BLaER1 (cell line): ENCODE measurements around the gene KDR.

ENCODE experiments used
- H3K27ac ChIP-seq: shearing (Covaris generic); formaldehyde crosslinking; 2 replicates; pipeline ENCODE4 v1.8.1; 2022
- H3K27me3 ChIP-seq: shearing (Covaris generic); formaldehyde crosslinking; 2 replicates; pipeline ENCODE4 v1.8.1; 2022
- H3K36me3 ChIP-seq: shearing (Covaris generic); formaldehyde crosslinking; 2 replicates; pipeline ENCODE4 v1.8.1; 2022
- H3K4me1 ChIP-seq: shearing (Covaris generic); formaldehyde crosslinking; 2 replicates; pipeline ENCODE4 v1.8.1; 2022
- H3K4me2 ChIP-seq: shearing (Covaris generic); formaldehyde crosslinking; 2 replicates; pipeline ENCODE4 v1.8.1; 2022
- H3K4me3 ChIP-seq: shearing (Covaris generic); formaldehyde crosslinking; 2 replicates; pipeline ENCODE4 v1.8.1; 2022
- H3K9ac ChIP-seq: shearing (Covaris generic); formaldehyde crosslinking; 2 replicates; pipeline ENCODE4 v1.8.1; 2022
- H3K9me3 ChIP-seq: shearing (Covaris generic); formaldehyde crosslinking; 2 replicates; pipeline ENCODE4 v1.8.1; 2022
- H4K20me1 ChIP-seq: shearing (Covaris generic); formaldehyde crosslinking; 2 replicates; pipeline ENCODE4 v1.8.1; 2022
- Cebpa-rat ChIP-seq: shearing (Covaris generic); IDR thresholded peaks from 2 replicates; pipeline ENCODE4 v1.8.1; 2022

Gene KDR

GRCh38 chr4:55083735-55084134, 41.7 kb downstream of the KDR start:
- Histone ChIP-seq H3K4me1 (peaks cover 32% of the 10 kb centered on the region), H3K27me3 (no peaks in the 10 kb centered on the region), H3K9ac (no peak overlapping the region), H4K20me1 (no peaks in the 10 kb centered on the region), H3K9me3 (no peaks in the 10 kb centered on the region), H3K4me3 (no peak overlapping the region), H3K4me2 (no peak overlapping the region), H3K27ac (no peak overlapping the region), H3K36me3 (no peaks in the 10 kb centered on the region)
- no peak for TF ChIP-seq Cebpa-rat

GRCh38 chr4:55082756-55083155, 42.6 kb downstream of the KDR start:
- H3K27me3 ChIP-seq = no peaks in the 10 kb centered on the region
- no peak overlapping the region for H3K4me2 ChIP-seq
- H3K4me3 ChIP-seq = no peak overlapping the region
- TF ChIP-seq Cebpa-rat = no peak
- H3K27ac ChIP-seq = no peak overlapping the region
- no peaks in the 10 kb centered on the region for H3K36me3 ChIP-seq
- no peaks in the 10 kb centered on the region for H3K9me3 ChIP-seq
- H3K4me1 ChIP-seq = peaks cover 22% of the 10 kb centered on the region
- H4K20me1 ChIP-seq = no peaks in the 10 kb centered on the region
- H3K9ac ChIP-seq = no peak overlapping the region

DNA sequence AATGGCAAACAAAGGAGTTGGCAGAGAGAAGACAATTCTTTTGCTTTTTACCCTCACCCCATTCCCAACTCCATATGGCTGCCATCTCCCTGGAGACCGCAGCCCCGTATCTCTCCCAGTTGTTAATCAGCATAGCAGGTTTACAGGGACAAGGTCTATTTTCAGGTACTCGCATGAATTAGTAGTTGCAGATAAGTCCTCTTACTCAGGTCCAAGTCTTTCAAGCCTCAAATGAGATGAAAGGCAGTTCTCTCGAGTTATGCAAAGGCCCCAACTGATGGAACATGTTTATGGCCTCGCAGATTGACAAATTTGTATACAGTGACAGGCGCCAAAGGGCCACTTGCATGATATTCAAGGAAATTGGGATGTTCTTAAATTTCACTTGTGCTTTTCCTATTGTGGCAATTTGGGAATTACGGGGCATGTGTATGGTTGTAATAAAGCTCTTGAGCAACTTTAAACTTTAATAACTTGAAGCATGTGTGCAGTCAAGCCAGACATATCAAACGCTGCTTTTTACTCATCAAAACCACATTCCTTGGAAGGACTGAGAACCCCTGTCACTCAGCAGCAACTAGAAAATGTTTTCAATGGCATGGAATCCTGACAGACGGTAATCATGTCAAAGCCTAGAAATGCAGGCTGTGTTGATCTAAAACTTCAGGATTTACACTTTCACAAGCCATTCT, 45.1 kb downstream of the KDR start:
- Histone ChIP-seq H3K9ac (no peak overlapping the region), H3K36me3 (no peaks in the 10 kb centered on the region), H3K27ac (no peak overlapping the region), H3K4me2 (no peak overlapping the region), H3K4me1 (peaks cover 17% of the 10 kb centered on the region), H3K27me3 (no peaks in the 10 kb centered on the region), H4K20me1 (no peaks in the 10 kb centered on the region), H3K9me3 (no peaks in the 10 kb centered on the region), H3K4me3 (no peak overlapping the region)
- no peak for TF ChIP-seq Cebpa-rat

- peaks cover 18% of the 10 kb centered on the region for H3K4me1 ChIP-seq
- H3K4me2 ChIP-seq = no peak overlapping the region
- H3K4me3 ChIP-seq = no peak overlapping the region
- no peak for TF ChIP-seq Cebpa-rat
- no peaks in the 10 kb centered on the region for H3K9me3 ChIP-seq
- H3K36me3 ChIP-seq = no peaks in the 10 kb centered on the region
- H3K27me3 ChIP-seq = no peaks in the 10 kb centered on the region
- H3K9ac ChIP-seq = no peak overlapping the region
- no peaks in the 10 kb centered on the region for H4K20me1 ChIP-seq
- H3K27ac ChIP-seq = no peak overlapping the region
Observed at GRCh38 chr4:55079451-55080173, 45.8 kb downstream of the KDR start.

DNA sequence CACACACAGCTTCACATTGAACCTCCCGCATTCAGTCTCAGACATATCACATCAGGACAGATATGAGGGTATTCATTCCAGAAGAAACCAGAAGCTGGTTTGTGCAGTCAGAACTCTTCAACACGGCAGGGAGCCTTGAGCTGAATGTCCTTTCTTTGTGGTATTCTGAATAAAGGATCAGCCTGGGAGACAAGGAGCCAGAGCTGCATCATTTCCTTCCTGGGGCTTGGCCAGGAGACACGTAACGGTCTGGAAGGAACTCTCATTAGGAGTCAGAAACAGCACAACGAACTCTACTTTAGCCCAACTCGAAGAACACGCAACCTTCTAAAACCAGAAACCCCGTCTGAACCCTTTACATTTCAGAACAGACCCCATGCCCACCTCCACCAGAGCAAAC, 46.4 kb downstream of the KDR start:
- H3K27ac ChIP-seq = no peak overlapping the region
- no peak overlapping the region for H3K4me3 ChIP-seq
- no peaks in the 10 kb centered on the region for H3K9me3 ChIP-seq
- no peak for TF ChIP-seq Cebpa-rat
- H4K20me1 ChIP-seq = no peaks in the 10 kb centered on the region
- peaks cover 18% of the 10 kb centered on the region for H3K4me1 ChIP-seq
- H3K27me3 ChIP-seq = no peaks in the 10 kb centered on the region
- H3K36me3 ChIP-seq = no peaks in the 10 kb centered on the region
- H3K9ac ChIP-seq = no peak overlapping the region
- H3K4me2 ChIP-seq = no peak overlapping the region

- H3K27me3 ChIP-seq = no peaks in the 10 kb centered on the region
- H3K36me3 ChIP-seq = no peaks in the 10 kb centered on the region
Observed at GRCh38 chr4:55077577-55077976, 47.8 kb downstream of the KDR start.

GRCh38 chr4:55075823-55076716, 49.3 kb downstream of the KDR start:
- Histone ChIP-seq H3K4me3 (no peak overlapping the region), H3K27me3 (no peaks in the 10 kb centered on the region)

More at GRCh38 chr4:55077577-55077976, 47.8 kb downstream of the KDR start:
- Histone ChIP-seq H3K27ac (no peak overlapping the region), H3K9ac (no peak overlapping the region), H3K4me2 (no peak overlapping the region), H3K9me3 (no peaks in the 10 kb centered on the region), H3K4me3 (no peak overlapping the region), H4K20me1 (no peaks in the 10 kb centered on the region), H3K4me1 (peaks cover 18% of the 10 kb centered on the region)
- no peak for TF ChIP-seq Cebpa-rat

DNA sequence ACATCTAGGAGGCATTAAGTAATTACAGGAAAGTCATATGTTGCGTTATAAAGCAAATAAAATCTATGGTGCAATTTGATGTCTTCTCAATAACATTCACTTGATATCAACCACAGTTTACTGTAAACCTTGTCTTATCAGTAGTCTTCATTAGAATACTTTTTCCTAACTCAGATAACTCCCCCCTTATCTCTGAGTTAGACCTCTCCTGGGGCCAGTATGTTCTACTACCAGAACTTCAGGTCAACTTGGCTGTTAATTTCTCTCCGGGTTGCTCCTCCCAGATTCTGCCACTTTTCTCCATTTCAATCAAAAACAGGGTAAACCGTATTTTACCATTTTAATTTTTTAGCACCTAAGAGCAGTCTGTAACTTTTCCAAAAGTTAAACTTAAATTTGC, 50.0 kb downstream of the KDR start:
- Histone ChIP-seq H3K27me3 (no peaks in the 10 kb centered on the region), H3K4me2 (peak overlapping the region; percentile 29), H4K20me1 (no peaks in the 10 kb centered on the region), H3K9ac (no peak overlapping the region), H3K4me1 (peaks cover 13% of the 10 kb centered on the region), H3K27ac (no peak overlapping the region), H3K4me3 (no peak overlapping the region), H3K9me3 (no peaks in the 10 kb centered on the region), H3K36me3 (no peaks in the 10 kb centered on the region)
- no peak for TF ChIP-seq Cebpa-rat

More at GRCh38 chr4:55075823-55076716, 49.3 kb downstream of the KDR start:
- no peak for TF ChIP-seq Cebpa-rat
- no peaks in the 10 kb centered on the region for H3K36me3 ChIP-seq
- H3K4me1 ChIP-seq = peaks cover 18% of the 10 kb centered on the region
- no peak overlapping the region for H3K9ac ChIP-seq
- no peaks in the 10 kb centered on the region for H3K9me3 ChIP-seq
- peak overlapping the region; percentile 29 for H3K4me2 ChIP-seq
- no peaks in the 10 kb centered on the region for H4K20me1 ChIP-seq
- H3K27ac ChIP-seq = no peak overlapping the region

GRCh38 chr4:55074386-55074785, 51.0 kb downstream of the KDR start:
- no peak overlapping the region for H3K4me2 ChIP-seq
- H3K4me3 ChIP-seq = no peak overlapping the region
- H3K4me1 ChIP-seq = peaks cover 13% of the 10 kb centered on the region
- TF ChIP-seq Cebpa-rat = no peak
- no peak overlapping the region for H3K27ac ChIP-seq
- H4K20me1 ChIP-seq = no peaks in the 10 kb centered on the region
- H3K27me3 ChIP-seq = no peaks in the 10 kb centered on the region
- H3K9ac ChIP-seq = no peak overlapping the region
- no peaks in the 10 kb centered on the region for H3K9me3 ChIP-seq
- no peaks in the 10 kb centered on the region for H3K36me3 ChIP-seq

DNA sequence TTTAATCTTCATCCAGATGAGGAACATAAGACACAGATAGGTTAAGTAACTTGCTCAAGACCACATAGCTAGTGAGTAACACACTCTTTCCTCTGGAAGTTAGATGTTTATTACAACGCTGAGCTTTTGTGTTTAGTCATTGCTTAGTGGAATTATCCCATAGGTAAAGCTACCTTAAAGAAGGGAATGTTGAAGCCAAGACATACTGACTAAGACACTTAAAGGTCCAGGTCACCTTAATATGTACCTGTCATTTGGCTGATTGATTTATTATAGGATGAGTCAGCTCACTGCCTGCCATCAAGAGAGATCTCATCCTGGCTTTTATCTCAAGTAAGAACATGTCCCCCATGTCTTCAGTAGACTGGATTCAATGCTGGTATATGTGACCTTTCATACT, 53.4 kb downstream of the KDR start:
- Histone ChIP-seq H3K9ac (no peak overlapping the region), H3K4me2 (no peak overlapping the region), H3K4me1 (peaks cover 13% of the 10 kb centered on the region), H3K9me3 (no peaks in the 10 kb centered on the region), H4K20me1 (no peaks in the 10 kb centered on the region), H3K4me3 (no peak overlapping the region), H3K27ac (no peak overlapping the region), H3K27me3 (no peaks in the 10 kb centered on the region), H3K36me3 (no peaks in the 10 kb centered on the region)
- no peak for TF ChIP-seq Cebpa-rat
